Measurements from ENCODE around the gene OCEL1. TPM values are rescaled to one million over a fixed set of nuclear protein-coding genes. Genes with fewer than 3 reads are reported as not detected.
"Not testable (repeated sequence)": the region's sequence is repeated elsewhere in the genome, so short reads cannot be mapped to it uniquely, and the experiment has no call there.

Gene OCEL1
- total and polyA plus RNA-seq, 7 experiments from 2014 or later = 21.8 to 41.1 (median 31.2) TPM

DNA sequence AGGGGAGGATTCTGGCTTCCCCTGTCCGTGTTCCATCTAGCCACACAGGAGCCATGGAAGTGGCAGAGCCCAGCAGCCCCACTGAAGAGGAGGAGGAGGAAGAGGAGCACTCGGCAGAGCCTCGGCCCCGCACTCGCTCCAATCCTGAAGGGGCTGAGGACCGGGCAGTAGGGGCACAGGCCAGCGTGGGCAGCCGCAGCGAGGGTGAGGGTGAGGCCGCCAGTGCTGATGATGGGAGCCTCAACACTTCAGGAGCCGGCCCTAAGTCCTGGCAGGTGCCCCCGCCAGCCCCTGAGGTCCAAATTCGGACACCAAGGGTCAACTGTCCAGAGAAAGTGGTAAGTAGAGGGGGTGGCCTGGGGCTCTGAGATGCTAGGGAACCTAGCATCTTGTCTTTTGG lies 42.7 kb downstream of the OCEL1 start:
- ATAC-seq (no peak), DNase-seq (no peak)
- no peaks in the 10 kb centered on the region for H3K9me3 ChIP-seq (ENCODE audit: control insufficient read depth in 2 of 3, low read length in 3 of 3)
- H3K4me1 Mint-ChIP-seq = peaks cover 8 to 30% (median 22%) of the 10 kb centered on the region in 7 donors
- no peak overlapping the region for H3K4me3 ChIP-seq (ENCODE audit: low read length)
- no peaks in the 10 kb centered on the region for H3K27me3 ChIP-seq (ENCODE audit: control insufficient read depth in 2 of 2, insufficient read depth in 2 of 2, low read length in 2 of 2)
- POLR2A ChIA-PET = interaction anchor here (0.5 to 2.9 kb wide), 3 partner anchors 53 to 179 kb away, joined by 3 to 15 read pairs (median 4); partner anchors contain the start of gene USE1
- CTCF ChIA-PET = interaction anchor here (1.6 kb wide), 1 partner anchor 9 kb away, joined by 5 read pairs; no protein-coding TSS in a partner anchor
- H3K27ac ChIP-seq (ENCODE audit: low read depth, low read length) = no peak overlapping the region
- H3K36me3 ChIP-seq (ENCODE audit: control insufficient read depth in 2 of 3, insufficient read depth in 3 of 3, low read length in 3 of 3) = peaks cover 0 to 35% (median 6%) of the 10 kb centered on the region in 3 experiments
- intact Hi-C loops (cut with micrococcal nuclease) = no loop called here
- H3K4me1 ChIP-seq (ENCODE audit: control insufficient read depth in 2 of 2, insufficient read depth in 2 of 2, low read length in 2 of 2) = peaks cover 6 to 18% of the 10 kb centered on the region in 2 donors
- no peak overlapping the region for H3K27ac Mint-ChIP-seq
- H3K9me3 Mint-ChIP-seq = peaks cover 0 to 4% (median 0%) of the 10 kb centered on the region in 11 donors
- peak overlapping the region; percentile 27 to 90 (median 74) for H3K4me3 Mint-ChIP-seq
- H3K27me3 Mint-ChIP-seq = peaks cover 0 to 2% (median 0%) of the 10 kb centered on the region in 5 donors
- H3K36me3 Mint-ChIP-seq = peaks cover 0 to 7% (median 4%) of the 10 kb centered on the region in 5 donors

- not testable (repeated sequence) for ATAC-seq
These were observed 48.9 kb downstream of the OCEL1 start for GRCh38 chr19:17274892-17275291.

DNA sequence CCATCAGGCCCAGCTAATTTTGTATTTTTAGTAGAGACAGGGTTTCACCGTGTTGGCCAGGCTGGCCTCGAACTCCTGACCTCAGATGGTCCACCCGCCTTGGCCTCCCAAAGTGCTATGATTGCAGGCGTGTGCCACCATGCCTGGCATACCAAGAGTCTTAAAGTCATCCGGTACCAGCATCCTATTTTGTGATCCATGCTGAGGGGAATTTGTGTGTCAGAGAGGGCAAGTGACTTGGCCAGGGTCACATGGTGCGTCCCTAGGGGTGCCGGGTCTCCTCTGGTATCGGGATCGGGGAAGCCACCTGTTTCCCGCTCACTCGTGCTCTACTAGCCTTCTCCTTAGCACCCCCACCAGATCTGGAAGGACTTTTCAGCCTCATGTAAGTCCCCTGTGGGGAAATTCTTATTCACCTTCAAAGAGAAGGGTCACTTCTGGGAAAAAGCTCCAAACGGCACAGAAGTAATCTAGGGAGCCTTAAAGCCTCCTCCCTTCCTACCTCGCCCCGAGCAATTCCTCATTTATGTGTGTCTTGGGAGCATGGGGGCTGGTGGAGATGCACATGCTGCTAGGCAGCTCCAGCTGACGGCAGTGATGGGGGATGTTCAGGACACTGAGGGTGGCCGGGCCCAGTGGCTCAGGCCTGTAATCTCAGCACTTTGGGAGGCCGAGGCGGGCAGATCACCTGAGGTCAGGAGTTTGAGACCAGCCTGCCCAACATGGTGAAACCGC lies 49.6 kb downstream of the OCEL1 start:
- H3K27ac Mint-ChIP-seq = no peak overlapping the region
- intact Hi-C loops (cut with micrococcal nuclease) = no loop called here

More at GRCh38 chr19:17274892-17275291, 48.9 kb downstream of the OCEL1 start:
- DNase-seq; POLR2A ChIA-PET; H3K9me3 ChIP-seq (ENCODE audit: control insufficient read depth in 2 of 3, low read length in 3 of 3); H3K4me1 ChIP-seq (ENCODE audit: control insufficient read depth in 2 of 2, insufficient read depth in 2 of 2, low read length in 2 of 2); H3K4me1 Mint-ChIP-seq; intact Hi-C loops (cut with micrococcal nuclease); H3K4me3 ChIP-seq (ENCODE audit: low read length); H3K27me3 ChIP-seq (ENCODE audit: control insufficient read depth in 2 of 2, insufficient read depth in 2 of 2, low read length in 2 of 2); H3K27ac Mint-ChIP-seq; H3K27ac ChIP-seq (ENCODE audit: low read depth, low read length); H3K4me3 Mint-ChIP-seq; H3K9me3 Mint-ChIP-seq; H3K27me3 Mint-ChIP-seq; CTCF ChIA-PET: not testable (repeated sequence)
- peaks cover 8 to 81% (median 15%) of the 10 kb centered on the region in 3 experiments for H3K36me3 ChIP-seq (ENCODE audit: control insufficient read depth in 2 of 3, insufficient read depth in 3 of 3, low read length in 3 of 3)
- H3K36me3 Mint-ChIP-seq = peaks cover 0 to 28% (median 12%) of the 10 kb centered on the region in 5 donors

More for the DNA sequence above, 49.6 kb downstream of the OCEL1 start:
- ChIA-PET CTCF (no interaction called here), POLR2A (no interaction called here)
- no peak overlapping the region for H3K27ac ChIP-seq (ENCODE audit: low read depth, low read length)
- no peak overlapping the region for H3K4me3 ChIP-seq (ENCODE audit: low read length)
- H3K27me3 ChIP-seq (ENCODE audit: control insufficient read depth in 2 of 2, insufficient read depth in 2 of 2, low read length in 2 of 2) = no peaks in the 10 kb centered on the region
- Mint-ChIP-seq H3K4me1 (no peaks in the 10 kb centered on the region), H3K4me3 (no peak overlapping the region), H3K27me3 (no peaks in the 10 kb centered on the region), H3K9me3 (no peaks in the 10 kb centered on the region), H3K36me3 (peaks cover 0 to 28% (median 8%) of the 10 kb centered on the region in 5 donors)
- ATAC-seq (no peak), DNase-seq (no peak)
- peaks cover 8 to 75% (median 15%) of the 10 kb centered on the region in 3 experiments for H3K36me3 ChIP-seq (ENCODE audit: control insufficient read depth in 2 of 3, insufficient read depth in 3 of 3, low read length in 3 of 3)
- no peaks in the 10 kb centered on the region for H3K4me1 ChIP-seq (ENCODE audit: control insufficient read depth in 2 of 2, insufficient read depth in 2 of 2, low read length in 2 of 2)
- H3K9me3 ChIP-seq (ENCODE audit: control insufficient read depth in 2 of 3, low read length in 3 of 3) = no peaks in the 10 kb centered on the region

Other genes with a start within 250 kb of the OCEL1 start
- gene CPAMD8, start 199.4 kb upstream of the OCEL1 start, total RNA-seq = 1 to 10 TPM in 4 of 5 experiments, under 1 TPM in 1; 0.44 to 6.6 (median 3.2) TPM
- gene CPAMD8, start 199.4 kb upstream of the OCEL1 start, polyA plus RNA-seq = under 1 TPM; 0.18 to 0.66 TPM
- 10 to 100 TPM; 16.7 to 31.5 (median 19.3) TPM for gene HAUS8, start 150.8 kb upstream of the OCEL1 start, total RNA-seq
- gene HAUS8, start 150.8 kb upstream of the OCEL1 start, polyA plus RNA-seq = 10 to 100 TPM in 1 of 2 donors, 1 to 10 TPM in 1; 9.4 to 11.5 TPM
- 100 to 1,000 TPM; 154 to 297 (median 205) TPM for gene MYO9B, start 150.4 kb upstream of the OCEL1 start, total RNA-seq
- 10 to 100 TPM in 1 of 2 donors, 1 to 10 TPM in 1; 5.6 to 26.2 TPM for gene MYO9B, start 150.4 kb upstream of the OCEL1 start, polyA plus RNA-seq
- 10 to 100 TPM; 24.7 to 51.1 (median 30.5) TPM for gene USE1, start 10.9 kb upstream of the OCEL1 start, total RNA-seq
- gene USE1, start 10.9 kb upstream of the OCEL1 start, polyA plus RNA-seq = 10 to 100 TPM; 63.1 to 68.3 TPM
- 1 to 10 TPM; 2.2 to 7.8 (median 7.0) TPM for gene NR2F6, start 19.7 kb downstream of the OCEL1 start, total RNA-seq
- 1 to 10 TPM; 1.4 to 1.8 TPM for gene NR2F6, start 19.7 kb downstream of the OCEL1 start, polyA plus RNA-seq
- gene USHBP1, start 38.5 kb downstream of the OCEL1 start, total RNA-seq = 1 to 10 TPM in 1 of 5 experiments, under 1 TPM in 4; 0.22 to 1.2 (median 0.36) TPM
- gene USHBP1, start 38.5 kb downstream of the OCEL1 start, polyA plus RNA-seq = under 1 TPM in 1 of 2 donors, not detected in 1; 0.61 TPM
- 100 to 1,000 TPM in 2 of 5 experiments, 10 to 100 TPM in 3; 72.4 to 111 (median 95.6) TPM for gene BABAM1, start 41.2 kb downstream of the OCEL1 start, total RNA-seq
- gene BABAM1, start 41.2 kb downstream of the OCEL1 start, polyA plus RNA-seq = 100 to 1,000 TPM in 1 of 2 donors, 10 to 100 TPM in 1; 94.9 to 110 TPM
- 1 to 10 TPM; 2.3 to 5.5 (median 3.4) TPM for gene ANKLE1, start 55.7 kb downstream of the OCEL1 start, total RNA-seq
- under 1 TPM in 1 of 2 donors, not detected in 1; 0.29 TPM for gene ANKLE1, start 55.7 kb downstream of the OCEL1 start, polyA plus RNA-seq
- gene ABHD8, start 77.2 kb downstream of the OCEL1 start, total RNA-seq = 10 to 100 TPM in 2 of 5 experiments, 1 to 10 TPM in 3; 7.0 to 12.3 (median 9.5) TPM
- gene ABHD8, start 77.2 kb downstream of the OCEL1 start, polyA plus RNA-seq = 10 to 100 TPM in 1 of 2 donors, 1 to 10 TPM in 1; 7.5 to 12.4 TPM
- gene MRPL34, start 79.6 kb downstream of the OCEL1 start, total RNA-seq = 10 to 100 TPM; 37.0 to 76.0 (median 73.3) TPM
- gene MRPL34, start 79.6 kb downstream of the OCEL1 start, polyA plus RNA-seq = 100 to 1,000 TPM; 203 to 217 TPM
- gene DDA1, start 83.3 kb downstream of the OCEL1 start, total RNA-seq = 10 to 100 TPM; 31.6 to 41.9 (median 39.5) TPM
- gene DDA1, start 83.3 kb downstream of the OCEL1 start, polyA plus RNA-seq = 10 to 100 TPM; 19.7 to 30.9 TPM
- 10 to 100 TPM; 12.9 to 22.3 (median 16.9) TPM for gene ANO8, start 108.6 kb downstream of the OCEL1 start, total RNA-seq
- gene ANO8, start 108.6 kb downstream of the OCEL1 start, polyA plus RNA-seq = under 1 TPM; 0.26 to 0.30 TPM
- gene GTPBP3, start 111.3 kb downstream of the OCEL1 start, total RNA-seq = 10 to 100 TPM; 29.6 to 59.8 (median 40.4) TPM
- gene GTPBP3, start 111.3 kb downstream of the OCEL1 start, polyA plus RNA-seq = 10 to 100 TPM in 1 of 2 donors, 1 to 10 TPM in 1; 5.1 to 15.9 TPM
- under 1 TPM in 3 of 5 experiments, not detected in 2; 0.24 to 0.43 (median 0.42) TPM for gene PLVAP, start 151.1 kb downstream of the OCEL1 start, total RNA-seq
- not detected for gene PLVAP, start 151.1 kb downstream of the OCEL1 start, polyA plus RNA-seq
- 1 to 10 TPM in 4 of 5 experiments, under 1 TPM in 1; 0.47 to 4.8 (median 2.3) TPM for gene CCDC194, start 168.0 kb downstream of the OCEL1 start, total RNA-seq
- gene CCDC194, start 168.0 kb downstream of the OCEL1 start, polyA plus RNA-seq = not detected
- gene BST2, start 179.4 kb downstream of the OCEL1 start, total RNA-seq = 100 to 1,000 TPM in 1 of 5 experiments, 10 to 100 TPM in 4; 29.9 to 221 (median 57.1) TPM
- gene BST2, start 179.4 kb downstream of the OCEL1 start, polyA plus RNA-seq = 100 to 1,000 TPM; 105 to 115 TPM
- gene MVB12A, start 193.8 kb downstream of the OCEL1 start, total RNA-seq = 10 to 100 TPM; 19.5 to 45.1 (median 33.3) TPM
- 10 to 100 TPM; 26.8 to 31.3 TPM for gene MVB12A, start 193.8 kb downstream of the OCEL1 start, polyA plus RNA-seq
- not detected for gene TMEM221, start 222.4 kb downstream of the OCEL1 start, total RNA-seq
- gene TMEM221, start 222.4 kb downstream of the OCEL1 start, polyA plus RNA-seq = not detected
- not detected for gene NXNL1, start 234.7 kb downstream of the OCEL1 start, total RNA-seq
- not detected for gene NXNL1, start 234.7 kb downstream of the OCEL1 start, polyA plus RNA-seq
- 10 to 100 TPM in 4 of 5 experiments, 1 to 10 TPM in 1; 3.1 to 15.1 (median 11.0) TPM for gene SLC27A1, start 244.3 kb downstream of the OCEL1 start, total RNA-seq
- gene SLC27A1, start 244.3 kb downstream of the OCEL1 start, polyA plus RNA-seq = 1 to 10 TPM; 5.0 to 8.2 TPM